Suprapubic skin (tissue), 4 donors: ENCODE data around the gene MYO18A. TPM values are rescaled to one million over a fixed set of nuclear protein-coding genes. Genes with fewer than 3 reads are reported as not detected.

Experiments
- DNase-seq, 2 donors: peaks; one replicate each; pipeline ENCODE4 v3.0.0-alpha.2; 2019; ENCODE audit warnings: low spot score in 2 of 2
- H3K27ac ChIP-seq: fragments of 200-600 bp; sonication (generic); one replicate; pipeline ENCODE4 v1.5.1; 2019
- H3K27me3 ChIP-seq: fragments of 200-600 bp; sonication (generic); one replicate; pipeline ENCODE4 v1.5.1; 2019
- H3K36me3 ChIP-seq: fragments of 200-600 bp; sonication (generic); one replicate; pipeline ENCODE4 v1.5.1; 2019
- H3K4me1 ChIP-seq: fragments of 200-600 bp; sonication (generic); one replicate; pipeline ENCODE4 v1.5.1; 2019
- H3K4me3 ChIP-seq: fragments of 200-600 bp; sonication (generic); one replicate; pipeline ENCODE4 v1.5.1; 2019; ENCODE audit warnings: mild to moderate bottlenecking
- H3K9me3 ChIP-seq: fragments of 200-600 bp; sonication (generic); one replicate; pipeline ENCODE4 v1.5.1; 2019
- CTCF ChIP-seq, 2 donors: fragments of 200-600 bp in 1 of 2; fragments of 450-650 bp in 1 of 2; sonication (generic) in 1 of 2; IDR thresholded peaks; one replicate each; pipeline ENCODE4 v1.5.1; 2016 to 2019; ENCODE audit warnings: antibody characterized with exemption in 2 of 2, mild to moderate bottlenecking in 1 of 2, moderate library complexity in 1 of 2
- EP300 ChIP-seq: sonication (generic); formaldehyde crosslinking; IDR thresholded peaks from one replicate; pipeline ENCODE4 v1.6.1; 2017; ENCODE audit warnings: antibody characterized with exemption
- POLR2A ChIP-seq, 2 donors: fragments of 450-650 bp; IDR thresholded peaks; one replicate each; pipeline ENCODE4 v1.6.1; 2017; ENCODE audit warnings: antibody characterized with exemption in 2 of 2, mild to moderate bottlenecking in 2 of 2, moderate library complexity in 2 of 2
- POLR2AphosphoS5 ChIP-seq, 3 donors: sonication (generic); formaldehyde crosslinking; IDR thresholded peaks; one replicate each; pipeline ENCODE4 v1.6.1; 2017; ENCODE audit warnings: antibody characterized with exemption in 3 of 3
- WGBS: methylation state at CpG from one replicate; pipeline ENCODE4 v1.1.5; 2018; 5-methylcytosine and 5-hydroxymethylcytosine counted together
- total RNA-seq, 4 donors: library from RNA; depleted of rRNA; stranded (reverse); fragments of >200 nt; gene quantifications; one replicate each; pipeline ENCODE4 v1.1.0, GENCODE V29; 2016

MYO18A gene
- total RNA-seq, 4 donors from 2014 or later: 87.6 to 253 (median 106) TPM

DNA sequence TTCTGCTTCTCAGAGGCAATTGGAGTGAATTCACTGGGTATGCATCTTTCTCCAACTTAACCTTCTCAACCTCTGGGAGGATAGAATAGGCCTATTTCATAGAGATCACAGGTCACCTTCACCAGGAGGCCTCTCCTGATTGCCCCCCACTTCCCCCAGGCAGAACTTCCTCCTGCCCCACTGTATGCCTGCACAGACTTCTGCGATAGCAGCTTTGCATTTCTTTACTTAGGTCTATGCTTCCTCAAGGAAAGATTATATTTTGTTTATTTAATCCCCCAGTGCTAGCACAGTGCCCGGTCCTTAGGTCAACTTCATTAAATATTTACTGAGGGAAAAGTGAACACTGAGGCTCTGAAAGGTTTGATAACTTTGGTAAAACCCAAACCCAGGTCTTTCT lies 19.9 kb downstream of the MYO18A start:
- peaks cover 57% of the 10 kb centered on the region for H3K4me1 ChIP-seq

GRCh38 chr17:29159306-29159860 lies 20.8 kb downstream of the MYO18A start:
- Histone ChIP-seq H3K36me3 (no peaks in the 10 kb centered on the region), H3K4me3 (no peak overlapping the region), H3K9me3 (no peaks in the 10 kb centered on the region), H3K27me3 (no peaks in the 10 kb centered on the region), H3K4me1 (peaks cover 66% of the 10 kb centered on the region), H3K27ac (no peak overlapping the region)
- no peak for DNase-seq
- 34% methylated on average over 3 of the region's 3 CpGs for WGBS
- TF ChIP-seq CTCF (IDR thresholded peaks at IDR 0.05) (no peak), EP300 (no peak), POLR2AphosphoS5 (IDR thresholded peaks at IDR 0.05) (no peak), POLR2A (IDR thresholded peaks at IDR 0.05) (no peak)

More for the DNA sequence above, 19.9 kb downstream of the MYO18A start:
- H3K9me3 ChIP-seq: no peaks in the 10 kb centered on the region
- WGBS: 95% methylated on average over 2 of the region's 2 CpGs
- TF ChIP-seq EP300 (no peak), POLR2A (IDR thresholded peaks at IDR 0.05) (no peak), CTCF (IDR thresholded peaks at IDR 0.05) (no peak), POLR2AphosphoS5 (IDR thresholded peaks at IDR 0.05) (no peak)
- DNase-seq: no peak
- no peak overlapping the region for H3K27ac ChIP-seq
- H3K27me3 ChIP-seq: no peaks in the 10 kb centered on the region
- H3K4me3 ChIP-seq: no peak overlapping the region
- H3K36me3 ChIP-seq: peaks cover 5% of the 10 kb centered on the region

- peaks cover 70% of the 10 kb centered on the region for H3K4me1 ChIP-seq
Measured at GRCh38 chr17:29158488-29159275, 21.5 kb downstream of the MYO18A start.

DNA sequence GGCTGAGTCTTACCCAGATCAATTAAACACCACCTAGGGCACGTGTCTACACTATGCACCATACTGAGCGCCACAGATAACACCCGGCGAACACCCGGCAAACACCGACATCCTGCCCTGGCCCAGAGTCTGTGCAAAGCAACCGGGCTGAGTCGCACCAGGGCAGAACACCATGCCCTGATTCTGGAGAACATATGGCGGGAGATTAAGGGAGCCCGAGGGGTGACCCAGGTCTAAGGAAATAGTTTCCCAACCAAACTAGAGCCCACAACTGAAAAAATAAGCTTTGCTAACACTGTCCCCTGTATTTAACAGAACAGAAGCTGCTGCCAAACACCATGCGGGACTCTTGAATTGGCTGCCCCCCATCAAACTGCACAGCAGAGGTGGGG lies 22.1 kb downstream of the MYO18A start:
- WGBS: 63% methylated on average over 10 of the region's 11 CpGs
- TF ChIP-seq POLR2AphosphoS5 (IDR thresholded peaks at IDR 0.05) (no peak), POLR2A (IDR thresholded peaks at IDR 0.05) (no peak), CTCF (IDR thresholded peaks at IDR 0.05) (no peak)
- no peak overlapping the region for H3K4me3 ChIP-seq
- DNase-seq: no peak
- H3K9me3 ChIP-seq: no peaks in the 10 kb centered on the region
- H3K36me3 ChIP-seq: no peaks in the 10 kb centered on the region
- H3K27ac ChIP-seq: no peak overlapping the region
- no peaks in the 10 kb centered on the region for H3K27me3 ChIP-seq
- peaks cover 69% of the 10 kb centered on the region for H3K4me1 ChIP-seq

More at GRCh38 chr17:29158488-29159275, 21.5 kb downstream of the MYO18A start:
- H3K4me3 ChIP-seq: no peak overlapping the region
- no peaks in the 10 kb centered on the region for H3K27me3 ChIP-seq
- H3K27ac ChIP-seq: peak overlapping the region; percentile 4
- H3K9me3 ChIP-seq: no peaks in the 10 kb centered on the region
- no peaks in the 10 kb centered on the region for H3K36me3 ChIP-seq
- no peak for DNase-seq
- 67% methylated on average over 12 of the region's 13 CpGs for WGBS
- TF ChIP-seq EP300 (no peak), POLR2AphosphoS5 (IDR thresholded peaks at IDR 0.05) (no peak), CTCF (IDR thresholded peaks at IDR 0.05) (no peak), POLR2A (IDR thresholded peaks at IDR 0.05) (no peak)

GRCh38 chr17:29157310-29157709 lies 22.9 kb downstream of the MYO18A start:
- Histone ChIP-seq H3K27ac (no peak overlapping the region), H3K27me3 (no peaks in the 10 kb centered on the region), H3K36me3 (no peaks in the 10 kb centered on the region), H3K9me3 (no peaks in the 10 kb centered on the region), H3K4me1 (peaks cover 65% of the 10 kb centered on the region), H3K4me3 (no peak overlapping the region)
- TF ChIP-seq EP300 (no peak), POLR2A (IDR thresholded peaks at IDR 0.05) (no peak), CTCF (IDR thresholded peaks at IDR 0.05) (no peak), POLR2AphosphoS5 (IDR thresholded peaks at IDR 0.05) (no peak)
- WGBS: 36% methylated on average over 1 of the region's 1 CpG
- no peak for DNase-seq
